HL-60/S4 treated with phorbol 12-myristate 13-acetate at 8.2 ng/mL for 4 days and 3 days (cell line): ENCODE results near the gene CTRB1.

Experiments used
- in situ Hi-C: fragments of 300-500 bp; cut with MboI; formaldehyde crosslinking; loops from 2 replicates; pipeline ENCODE4 v1.15.0; 2022; ENCODE audit warnings: low sequenced_read_pairs

CTRB1 gene

DNA sequence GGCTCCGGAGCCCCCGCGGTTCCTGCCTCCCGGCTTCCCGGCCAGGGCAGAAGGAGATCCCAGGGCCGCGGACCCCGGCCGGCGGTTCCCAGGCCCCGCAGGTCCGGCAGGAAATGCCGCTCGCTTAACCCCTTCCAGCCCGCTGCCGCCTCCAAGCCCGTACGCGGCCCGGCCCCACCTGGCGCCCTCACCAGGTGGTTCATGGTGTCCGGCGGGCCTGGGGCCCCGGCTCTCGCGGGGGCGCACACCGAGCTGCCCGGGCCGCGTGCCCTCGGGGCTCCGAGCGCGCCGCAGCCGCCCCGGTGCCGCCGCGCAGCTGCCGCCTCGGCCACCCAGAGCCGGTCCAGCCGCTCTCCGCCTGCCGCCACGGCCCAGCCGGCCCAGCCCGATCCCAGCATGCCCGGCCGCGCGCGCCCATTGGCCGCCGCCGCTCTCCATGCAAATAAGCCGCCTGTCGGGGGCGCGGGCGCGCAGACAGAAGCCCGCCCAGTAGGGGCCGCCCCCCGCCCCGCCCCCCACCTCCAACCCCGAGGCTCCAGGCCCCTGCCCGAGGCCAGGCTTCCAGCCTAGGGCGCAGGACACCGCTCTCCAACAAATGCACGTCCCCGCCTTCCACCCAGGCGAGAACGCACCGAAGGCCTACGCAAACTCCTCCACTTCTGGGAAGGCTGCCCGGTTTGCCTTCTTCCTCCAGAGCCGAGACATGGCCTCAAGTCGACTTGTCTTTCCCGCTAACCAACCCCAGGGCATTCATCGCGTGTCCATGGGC lies 32.7 kb downstream of the CTRB1 start, which contains the start of gene BCAR1:
Gene BCAR1, minus strand, starts transcription at position 345 of the 769 bp plus-strand sequence. Its CDS starts 142 bp downstream, at position 203.
- in situ Hi-C loops: no loop called here

DNA sequence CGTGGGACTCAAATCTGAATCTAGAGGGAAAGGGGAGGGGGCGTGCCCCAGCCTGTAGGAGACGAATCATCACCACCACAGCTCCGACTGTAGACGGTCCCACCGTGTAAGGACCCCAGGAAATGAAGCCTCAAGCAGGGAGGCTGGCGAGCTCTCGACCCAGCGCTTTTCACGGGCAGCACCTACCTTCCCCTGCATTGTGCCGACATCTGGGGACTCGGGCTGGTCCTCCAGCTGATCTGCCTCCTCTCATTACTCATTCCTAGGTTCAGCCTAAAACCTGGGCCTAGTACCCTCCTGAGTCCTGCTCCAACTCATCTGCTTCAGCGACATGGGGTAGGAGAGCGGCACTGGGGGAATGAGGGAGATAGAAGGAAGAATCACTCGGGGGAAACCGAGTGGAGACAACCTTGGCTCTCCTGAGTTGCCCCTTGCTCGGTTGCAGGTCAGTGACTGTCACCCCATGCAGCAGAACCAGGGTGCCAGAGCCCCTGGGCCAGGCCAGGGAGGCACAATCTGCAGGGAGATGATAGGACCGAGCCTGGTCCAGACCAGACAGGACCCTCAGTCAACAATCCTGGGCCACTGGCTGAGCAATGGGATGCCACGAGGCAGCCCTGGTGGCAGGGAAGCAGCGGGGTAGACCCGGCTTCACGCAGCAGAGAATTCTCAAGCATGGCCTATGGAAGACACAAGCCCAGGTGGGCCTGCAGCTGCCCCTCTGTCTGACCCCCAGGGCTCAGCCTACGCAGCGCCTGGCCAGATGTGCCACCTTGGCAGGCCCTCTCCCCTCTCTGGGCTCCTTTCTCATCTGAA lies 33.5 kb downstream of the CTRB1 start:
- in situ Hi-C loops: no loop called here

DNA sequence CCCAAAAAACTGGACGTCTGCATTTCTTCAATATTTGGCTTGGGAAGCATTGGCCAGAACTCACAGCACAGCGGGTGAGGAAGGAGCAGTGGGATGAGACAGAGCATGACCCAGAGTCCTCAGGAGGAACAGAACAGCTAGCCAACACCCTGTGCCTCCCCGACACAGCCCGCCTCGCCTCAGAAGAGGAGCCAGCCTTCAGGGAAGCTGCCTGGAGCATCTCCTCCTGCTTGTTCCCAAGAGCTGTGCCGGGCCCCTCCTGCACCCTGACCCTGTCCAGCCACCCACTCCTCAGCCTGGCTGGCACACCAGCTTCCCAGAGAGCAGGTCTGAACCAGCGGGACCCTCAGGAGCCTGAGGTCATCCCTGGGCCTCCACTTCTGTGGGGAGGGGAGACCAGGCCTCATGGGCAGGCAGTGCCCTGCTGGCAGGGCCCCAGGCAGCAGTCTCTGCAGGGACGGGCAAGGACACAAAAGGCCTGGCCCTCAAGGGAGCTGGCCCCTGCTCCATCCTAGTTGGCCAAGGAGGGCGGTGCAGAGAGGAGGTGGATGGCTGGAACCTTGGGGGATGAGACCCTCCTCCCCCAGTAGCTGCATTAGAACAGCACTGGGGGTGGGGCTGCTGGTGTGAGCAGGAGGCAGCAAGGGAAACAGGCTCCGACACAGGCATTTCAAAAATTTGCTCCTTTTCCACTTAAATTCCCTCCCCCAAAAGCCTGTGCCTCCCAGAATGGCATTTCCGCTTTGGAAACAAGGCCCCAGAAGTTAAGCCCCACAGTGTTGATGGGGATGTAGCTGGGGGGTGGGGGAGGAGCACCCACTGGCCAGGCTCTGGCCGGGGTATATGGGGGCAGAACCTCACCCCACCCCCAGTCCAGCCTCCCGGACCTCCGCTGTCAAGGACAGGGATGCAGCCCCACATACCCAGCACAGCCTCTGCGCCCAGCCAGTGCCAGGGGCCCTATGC lies 34.4 kb downstream of the CTRB1 start:
- in situ Hi-C loops: no loop called here

DNA sequence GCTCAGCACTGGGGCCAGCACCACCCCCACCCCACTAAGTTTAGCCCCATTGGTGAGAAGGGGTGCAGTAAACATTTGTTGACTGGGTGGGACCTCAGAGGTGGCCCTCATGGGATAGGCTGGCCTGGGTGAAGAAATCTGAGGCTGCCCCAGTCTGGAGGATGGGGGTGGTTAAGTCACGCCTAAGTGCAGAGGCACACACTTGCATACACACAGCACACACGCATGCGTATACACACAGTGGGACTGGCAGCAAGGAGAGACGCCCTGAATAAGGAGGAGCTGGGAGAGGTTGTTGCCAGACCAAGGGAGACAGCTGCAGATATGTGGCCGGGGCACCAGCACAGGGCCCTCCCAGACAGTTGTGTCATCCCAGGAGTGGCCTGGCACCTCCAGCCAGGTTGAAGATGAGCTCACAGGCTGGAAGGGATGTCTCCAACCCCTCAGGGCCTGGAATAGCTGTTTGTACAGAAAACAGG lies 35.6 kb downstream of the CTRB1 start:
- in situ Hi-C loops: no loop called here

DNA sequence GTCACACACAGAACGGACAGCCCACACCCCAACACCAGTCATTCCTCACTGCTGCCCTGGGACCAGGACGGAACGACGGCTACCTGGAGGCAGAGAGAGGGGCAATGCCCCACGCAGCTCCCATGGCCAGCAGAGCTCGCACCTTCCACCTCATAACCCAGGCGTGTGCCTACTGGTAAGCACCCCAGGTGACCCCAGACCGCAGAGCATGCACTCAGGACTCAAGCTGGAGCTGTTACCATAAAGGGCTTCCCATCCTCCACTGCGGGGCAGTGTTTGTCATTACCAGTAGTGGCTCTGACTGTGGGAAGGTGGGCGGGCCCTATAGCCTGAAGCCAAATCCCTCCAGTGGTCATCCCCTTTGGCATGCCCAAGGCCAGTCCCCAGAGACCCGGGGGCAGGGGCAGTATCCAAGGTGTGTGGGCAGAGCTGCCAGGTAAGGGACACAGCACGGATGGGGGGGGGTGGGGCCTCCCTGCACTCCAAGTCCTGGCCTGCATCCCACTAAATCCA lies 37.3 kb downstream of the CTRB1 start:
- in situ Hi-C loops: no loop called here

DNA sequence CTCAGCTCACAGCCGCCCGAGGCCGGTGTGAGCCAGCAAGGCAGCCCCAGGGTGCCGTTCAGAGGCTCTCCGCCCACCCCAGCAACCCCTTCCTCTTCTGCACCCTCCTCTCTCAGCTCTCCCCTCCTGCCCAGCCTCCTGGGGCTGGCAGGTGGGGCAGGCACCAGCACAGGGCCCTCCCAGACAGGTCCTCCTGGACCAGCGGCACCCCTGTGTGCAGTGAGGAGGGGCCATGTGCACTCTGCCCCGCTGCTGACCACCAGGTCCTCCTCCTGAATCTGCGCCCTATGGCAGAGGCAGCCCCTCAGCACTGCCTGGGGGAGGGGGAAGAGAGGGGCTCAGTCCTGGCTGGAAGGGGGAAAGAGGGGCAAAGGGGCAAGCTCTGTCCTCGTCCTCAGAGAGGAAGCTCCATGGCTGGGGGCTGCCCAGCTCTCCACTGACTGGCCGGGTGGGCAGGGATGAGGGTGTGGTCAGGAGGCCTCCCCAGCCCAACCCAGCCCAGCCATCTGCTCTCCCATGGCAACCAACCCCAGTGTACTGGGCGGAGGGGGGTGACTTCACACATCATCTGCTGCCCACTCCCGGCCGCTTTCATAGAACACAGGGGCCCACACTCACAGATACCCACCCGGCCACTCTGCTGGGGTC lies 38.0 kb downstream of the CTRB1 start:
- in situ Hi-C loops: no loop called here

DNA sequence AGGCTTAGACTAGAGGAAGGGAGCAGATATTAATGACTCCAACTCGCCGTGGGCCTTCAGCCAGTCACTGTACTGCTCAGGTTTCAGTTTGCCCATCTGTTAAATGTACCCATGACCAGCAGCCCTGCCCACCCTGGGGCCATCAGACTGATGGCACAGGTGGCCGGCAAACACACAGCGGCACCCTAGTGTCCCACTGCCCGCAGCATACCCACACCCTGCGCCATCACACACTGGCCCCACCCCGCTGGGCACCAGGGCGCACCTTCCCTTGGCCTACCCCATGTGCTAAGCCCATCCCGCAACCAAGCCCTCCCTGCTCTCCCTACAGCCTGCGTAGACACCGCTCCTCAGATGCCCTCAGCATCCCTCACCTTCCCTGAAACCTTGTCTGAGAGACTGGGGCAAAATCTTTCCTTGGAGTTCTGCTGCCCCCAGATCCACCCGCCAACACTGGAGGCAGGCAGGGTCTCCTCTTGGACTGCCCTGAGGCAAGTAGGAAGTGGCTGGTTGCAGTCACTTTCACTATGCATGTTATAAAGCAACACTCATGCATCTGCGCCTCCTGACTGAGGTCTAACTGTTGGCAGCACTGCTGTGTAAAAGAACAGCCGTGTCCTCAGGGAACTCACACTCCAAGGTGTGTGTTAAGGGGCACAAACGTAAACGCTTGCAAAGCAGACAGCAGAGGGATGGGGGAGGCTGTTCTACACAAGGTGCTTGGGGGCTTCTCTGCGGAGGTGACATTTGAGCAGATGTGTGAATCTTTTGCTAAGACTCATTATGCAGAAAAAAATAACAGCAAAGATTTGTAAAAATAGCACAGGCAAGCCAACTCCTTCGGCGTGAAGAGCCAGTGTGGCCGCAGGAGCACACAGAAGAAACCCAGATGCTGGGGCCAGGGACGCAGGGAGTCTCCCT lies 39.4 kb downstream of the CTRB1 start:
- in situ Hi-C loops: no loop called here

DNA sequence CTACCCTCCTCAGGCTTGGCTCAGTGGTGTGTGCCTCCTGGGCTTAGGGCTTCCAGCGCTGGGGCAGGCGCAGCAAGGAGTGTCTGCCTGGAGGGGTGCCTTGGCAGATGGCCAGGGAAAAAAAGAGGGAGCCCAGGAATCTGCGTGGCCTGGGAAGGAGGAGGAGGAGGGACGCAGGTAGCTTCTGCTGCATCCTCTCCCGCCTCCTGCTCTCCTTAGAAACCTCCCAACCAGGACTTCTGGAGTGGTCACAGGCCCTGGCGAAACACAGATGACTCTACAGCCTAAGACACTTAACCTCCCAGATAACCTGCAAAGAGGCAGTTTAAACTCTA lies 40.0 kb downstream of the CTRB1 start:
- in situ Hi-C loops: no loop called here

DNA sequence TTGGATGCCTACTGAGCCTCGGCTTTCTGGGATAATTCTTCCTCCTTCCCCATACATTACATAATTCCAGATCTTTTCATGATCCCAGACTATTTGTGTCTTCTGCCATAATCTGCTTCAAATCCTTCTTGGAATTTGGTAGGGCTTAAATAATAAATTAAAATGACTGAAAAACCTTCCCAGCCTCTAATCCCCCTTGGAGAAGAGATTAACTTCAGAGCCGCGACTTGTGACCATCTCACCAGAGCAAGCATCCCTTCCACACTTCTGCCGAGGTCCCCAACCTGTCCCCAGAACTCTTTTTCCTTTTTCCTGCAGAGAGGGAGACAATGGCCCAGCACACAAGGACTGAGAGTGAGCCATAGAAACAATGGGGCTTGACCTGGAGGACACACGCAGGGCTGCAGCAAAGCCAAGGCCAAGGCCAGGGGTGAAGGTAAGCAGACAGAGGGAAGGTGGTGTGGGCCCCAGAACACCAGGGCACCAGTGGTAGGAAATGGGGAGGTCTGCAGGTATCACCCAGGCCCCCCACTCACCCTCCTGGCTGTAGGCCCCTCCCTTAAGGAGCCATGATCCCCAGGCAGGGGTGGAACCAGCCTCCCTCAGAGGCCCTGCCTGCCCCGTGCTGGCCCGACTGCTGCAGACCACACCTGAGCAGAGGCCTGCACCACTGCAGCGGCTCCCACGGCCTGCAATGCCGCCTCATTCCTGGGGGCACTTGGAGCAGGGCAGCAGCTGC lies 42.2 kb downstream of the CTRB1 start:
- in situ Hi-C loops: no loop called here

DNA sequence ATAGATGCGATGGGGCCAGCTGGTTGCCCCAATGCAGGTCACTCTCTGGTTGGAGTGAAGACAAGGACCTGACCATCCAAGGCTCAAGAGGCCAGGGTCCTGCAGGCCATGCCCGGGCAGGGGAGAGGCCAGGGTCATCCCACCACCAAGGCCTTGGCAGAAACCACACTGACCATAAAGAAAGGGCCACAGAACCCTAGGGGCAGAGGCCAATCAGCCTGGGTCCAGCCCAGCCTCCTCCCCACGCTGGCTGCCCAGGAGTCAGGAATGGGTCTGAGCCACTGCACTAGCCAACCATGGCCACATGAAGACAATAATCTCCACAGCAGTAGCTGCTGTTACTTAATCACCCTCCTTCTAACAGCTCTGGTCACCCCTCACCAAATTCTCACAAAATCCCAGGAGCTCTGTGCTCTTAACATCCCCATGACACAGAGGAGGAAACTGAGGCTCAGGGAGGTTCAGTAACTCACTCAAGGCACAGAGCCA lies 42.8 kb downstream of the CTRB1 start:
- in situ Hi-C loops: no loop called here

DNA sequence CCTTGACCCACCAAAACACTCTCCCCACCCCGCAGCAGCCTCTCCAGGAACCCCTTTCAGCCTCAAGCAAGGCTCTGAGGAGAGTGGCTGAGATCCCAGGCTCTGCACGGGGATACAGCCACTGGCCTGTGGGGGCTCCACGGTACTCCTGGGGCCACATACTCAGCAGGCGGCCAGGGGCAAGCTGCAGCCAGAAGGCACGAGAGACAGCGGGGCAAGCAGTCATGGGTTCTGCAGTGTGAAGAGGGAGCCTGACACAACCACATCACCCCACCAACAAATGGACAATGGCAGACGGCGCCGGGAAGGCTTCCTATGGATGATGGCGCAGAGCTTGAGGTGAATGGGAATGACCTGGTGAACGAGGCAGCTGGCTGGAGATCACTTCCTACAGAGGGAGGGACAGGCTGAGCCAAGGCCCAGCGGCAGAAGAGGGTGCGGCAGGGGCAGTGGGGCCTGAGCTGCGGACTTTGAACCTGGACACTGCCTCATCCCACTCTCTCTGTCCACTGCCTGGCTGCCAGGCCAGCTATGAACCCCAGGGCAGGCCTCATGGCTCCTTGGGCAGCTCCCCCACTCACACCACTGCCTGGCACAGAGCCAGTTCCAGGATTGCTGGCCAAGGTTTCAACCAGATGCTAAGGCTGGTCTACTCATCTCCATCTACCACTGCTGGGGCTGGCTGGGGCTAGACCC lies 43.5 kb downstream of the CTRB1 start:
- in situ Hi-C loops: no loop called here

DNA sequence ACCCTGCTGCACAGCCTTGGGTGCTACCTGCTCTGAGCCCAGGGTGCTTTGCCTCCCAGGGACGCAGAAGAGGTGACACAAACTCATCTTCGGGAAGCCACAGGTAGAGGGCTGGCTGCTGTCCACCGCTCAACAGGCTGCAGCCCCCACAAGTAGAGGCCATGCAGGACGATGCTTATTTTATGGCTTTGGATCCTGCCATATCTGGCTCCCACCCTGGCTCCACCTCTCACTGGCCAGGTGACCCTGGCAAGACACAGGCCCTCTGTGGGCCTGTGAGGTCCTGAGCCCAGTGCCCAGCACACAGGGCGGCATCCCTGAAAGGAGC lies 44.0 kb downstream of the CTRB1 start:
- in situ Hi-C loops: no loop called here

DNA sequence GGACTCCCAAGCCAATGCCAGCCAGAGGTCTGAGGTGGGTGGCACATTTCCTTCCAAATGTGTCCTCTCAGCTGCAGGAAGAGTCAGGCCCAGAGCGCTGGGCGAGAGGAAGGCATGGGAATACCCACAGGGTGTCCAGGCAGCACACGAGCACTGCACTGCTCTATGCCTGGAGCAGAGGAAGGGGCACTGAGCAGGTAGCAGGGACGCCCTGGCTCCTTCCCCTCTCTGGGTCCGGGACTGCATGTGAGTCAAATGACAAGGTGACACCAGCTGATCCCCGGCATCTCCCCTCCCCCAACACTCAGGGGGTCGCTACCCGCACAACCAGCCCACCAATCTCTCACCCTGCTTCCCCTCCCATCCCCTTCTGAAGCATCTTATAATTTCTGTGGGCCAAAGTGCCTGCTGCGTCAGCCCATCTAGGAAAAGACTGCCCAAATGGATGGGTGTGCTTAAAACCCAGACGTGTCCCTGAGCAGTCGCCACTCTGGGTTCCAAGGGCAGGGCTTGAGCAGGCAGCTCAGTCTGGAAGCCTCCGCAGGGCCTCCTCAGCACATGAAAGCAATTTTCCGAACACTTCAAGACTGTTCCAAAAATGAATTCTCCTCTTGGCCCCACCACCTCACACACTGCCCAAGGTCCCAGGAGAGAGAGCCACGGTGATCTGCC lies 44.6 kb downstream of the CTRB1 start:
- in situ Hi-C loops: no loop called here

DNA sequence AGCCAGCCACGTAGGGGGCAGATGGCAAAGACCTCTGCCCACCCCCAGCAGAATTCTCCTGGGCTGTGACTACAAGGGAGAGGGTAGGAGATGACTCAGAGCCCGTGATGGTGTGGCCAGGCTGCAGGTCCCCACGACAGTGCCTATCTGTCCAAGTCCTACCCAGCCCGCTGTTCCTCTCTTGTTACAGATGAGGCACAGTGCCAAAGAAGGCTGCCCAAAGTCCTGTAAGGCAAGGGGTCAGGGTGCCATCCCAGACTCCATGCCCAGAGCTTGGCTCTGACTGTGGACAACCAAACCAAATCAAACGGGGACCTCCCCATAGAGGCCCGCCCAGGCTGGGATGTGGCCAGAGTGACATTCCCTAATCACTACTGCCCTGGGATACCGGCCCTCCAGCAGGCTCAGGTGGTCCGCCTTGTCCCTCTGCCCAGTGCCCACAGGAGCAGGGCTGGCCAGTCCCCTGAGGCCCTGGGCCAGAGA lies 45.2 kb downstream of the CTRB1 start:
- in situ Hi-C loops: no loop called here

DNA sequence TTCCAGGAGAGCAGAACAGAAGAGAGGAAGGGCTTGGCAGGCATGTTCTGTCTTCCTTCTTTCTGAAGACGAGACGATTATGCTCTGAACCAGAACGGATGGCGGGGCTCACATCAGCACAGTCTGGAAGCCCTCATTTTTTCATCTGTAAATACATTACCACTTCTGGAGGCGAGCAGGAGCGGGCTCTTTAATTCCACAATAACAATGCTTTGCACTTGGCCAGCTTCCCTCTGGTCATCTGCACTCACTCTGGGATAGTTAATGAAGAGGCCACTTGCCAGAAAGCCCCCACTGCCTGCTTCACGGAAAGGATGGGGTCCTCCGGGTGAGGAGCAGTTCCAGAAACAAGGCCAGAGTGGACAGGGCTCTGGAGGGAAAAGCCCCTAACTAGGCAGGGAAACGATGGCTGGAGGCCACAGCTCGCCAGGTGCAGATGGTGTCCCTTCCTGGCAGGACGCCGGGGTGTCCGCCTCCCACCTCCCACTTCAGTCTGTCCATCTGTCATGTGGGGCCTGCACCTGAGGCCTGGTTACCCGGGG lies 45.7 kb downstream of the CTRB1 start:
- in situ Hi-C loops: no loop called here

DNA sequence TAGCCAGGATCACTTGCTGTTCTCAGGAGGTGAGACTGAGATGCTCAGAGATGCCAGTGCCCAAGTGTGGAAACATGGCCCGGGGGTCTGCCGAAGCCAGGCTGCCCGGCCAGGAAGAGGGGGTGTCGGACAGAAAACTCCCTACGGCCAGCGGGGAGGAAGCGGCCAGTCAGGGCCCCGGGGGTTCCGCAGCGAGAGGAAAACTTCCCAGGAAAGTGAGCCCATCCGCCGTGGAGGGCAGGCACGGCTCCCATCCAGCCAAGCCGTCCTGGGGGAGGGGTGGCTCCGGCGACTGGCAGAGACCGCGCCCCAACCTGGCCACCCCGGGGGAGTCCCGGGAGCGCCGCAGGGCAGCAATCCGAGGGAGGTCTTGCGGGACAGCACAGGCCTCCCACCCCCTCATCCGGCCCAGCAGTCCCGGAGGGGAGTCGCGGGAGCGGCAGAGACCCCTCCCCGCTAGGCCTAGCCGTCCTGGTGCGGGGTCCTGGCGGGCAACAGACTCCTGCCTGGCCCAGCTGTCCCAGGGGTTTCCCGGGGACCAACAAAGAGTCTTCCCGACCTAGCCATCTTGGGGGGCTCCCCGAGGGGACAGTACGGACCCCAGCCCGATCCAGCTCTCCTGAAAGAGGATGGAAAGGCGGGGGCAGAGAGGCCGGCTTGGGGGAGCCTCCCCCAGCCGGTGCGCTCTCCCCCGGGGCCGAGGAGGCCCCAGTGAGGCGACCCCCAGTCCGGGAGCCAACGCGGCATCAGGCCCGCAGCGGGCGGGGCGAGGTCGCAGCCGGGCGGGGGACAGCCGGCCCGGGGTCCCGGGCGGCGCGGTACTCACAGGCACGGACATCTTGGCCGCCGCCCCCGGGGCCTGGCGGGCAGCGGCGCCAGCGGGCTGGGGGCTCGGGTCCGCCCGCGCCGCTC lies 46.5 kb downstream of the CTRB1 start:
- in situ Hi-C loops: no loop called here
